ENCODE measurements around the gene VPS54.

Gene VPS54

GRCh38 chr2:64036034-64036705, 16.9 kb upstream of the VPS54 start:
- no peak overlapping the region for H3K4me3 ChIP-seq (ENCODE audit: low read length)
- no peak for DNase-seq (ENCODE audit: low read depth)
- TF ChIP-seq, protein P1, sequence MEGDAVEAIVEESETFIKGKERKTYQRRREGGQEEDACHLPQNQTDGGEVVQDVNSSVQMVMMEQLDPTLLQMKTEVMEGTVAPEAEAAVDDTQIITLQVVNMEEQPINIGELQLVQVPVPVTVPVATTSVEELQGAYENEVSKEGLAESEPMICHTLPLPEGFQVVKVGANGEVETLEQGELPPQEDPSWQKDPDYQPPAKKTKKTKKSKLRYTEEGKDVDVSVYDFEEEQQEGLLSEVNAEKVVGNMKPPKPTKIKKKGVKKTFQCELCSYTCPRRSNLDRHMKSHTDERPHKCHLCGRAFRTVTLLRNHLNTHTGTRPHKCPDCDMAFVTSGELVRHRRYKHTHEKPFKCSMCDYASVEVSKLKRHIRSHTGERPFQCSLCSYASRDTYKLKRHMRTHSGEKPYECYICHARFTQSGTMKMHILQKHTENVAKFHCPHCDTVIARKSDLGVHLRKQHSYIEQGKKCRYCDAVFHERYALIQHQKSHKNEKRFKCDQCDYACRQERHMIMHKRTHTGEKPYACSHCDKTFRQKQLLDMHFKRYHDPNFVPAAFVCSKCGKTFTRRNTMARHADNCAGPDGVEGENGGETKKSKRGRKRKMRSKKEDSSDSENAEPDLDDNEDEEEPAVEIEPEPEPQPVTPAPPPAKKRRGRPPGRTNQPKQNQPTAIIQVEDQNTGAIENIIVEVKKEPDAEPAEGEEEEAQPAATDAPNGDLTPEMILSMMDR (conservative IDR thresholded peaks at IDR 0.05; ENCODE audit: low read depth, low read length), result no peak

GRCh38 chr2:64035072-64035942, 16.1 kb upstream of the VPS54 start:
- no peak overlapping the region for H3K4me3 ChIP-seq (ENCODE audit: low read length)
- TF ChIP-seq, protein P1 (conservative IDR thresholded peaks at IDR 0.05; ENCODE audit: low read depth, low read length), result no peak
- DNase-seq (ENCODE audit: low read depth), result no peak

GRCh38 chr2:64029116-64029665, 10.0 kb upstream of the VPS54 start:
- TF ChIP-seq, protein P1 (conservative IDR thresholded peaks at IDR 0.05; ENCODE audit: low read depth, low read length), result no peak
- no peak for DNase-seq (ENCODE audit: low read depth)
- H3K4me3 ChIP-seq (ENCODE audit: low read length), result no peak overlapping the region

DNA sequence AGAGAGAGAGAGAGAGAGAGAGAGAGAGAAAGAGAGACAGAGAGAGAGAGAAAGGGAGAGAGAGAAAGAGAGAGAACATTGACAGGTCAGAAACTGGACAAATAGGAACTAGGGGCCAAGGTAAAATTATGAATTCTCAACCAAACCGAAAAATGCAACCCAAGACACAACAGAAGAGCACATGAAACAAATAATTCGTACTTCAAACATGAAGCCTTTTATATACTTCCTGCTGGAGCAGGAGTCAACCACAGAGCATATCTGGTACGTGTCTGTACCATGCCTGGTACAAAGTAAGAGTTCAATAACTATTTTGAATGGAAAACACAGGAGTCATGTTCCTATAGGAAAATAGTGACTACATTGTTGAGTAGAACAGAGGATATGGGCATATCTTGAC, 6.5 kb upstream of the VPS54 start:
- TF ChIP-seq, protein P1 (conservative IDR thresholded peaks at IDR 0.05; ENCODE audit: low read depth, low read length), result no peak
- DNase-seq (ENCODE audit: low read depth), result no peak
- no peak overlapping the region for H3K4me3 ChIP-seq (ENCODE audit: low read length)

- TF ChIP-seq, protein P1 (conservative IDR thresholded peaks at IDR 0.05; ENCODE audit: low read depth, low read length), result no peak
- DNase-seq (ENCODE audit: low read depth), result no peak
- no peak overlapping the region for H3K4me3 ChIP-seq (ENCODE audit: low read length)
These were observed 5.2 kb upstream of the VPS54 start for GRCh38 chr2:64024259-64024949.

DNA sequence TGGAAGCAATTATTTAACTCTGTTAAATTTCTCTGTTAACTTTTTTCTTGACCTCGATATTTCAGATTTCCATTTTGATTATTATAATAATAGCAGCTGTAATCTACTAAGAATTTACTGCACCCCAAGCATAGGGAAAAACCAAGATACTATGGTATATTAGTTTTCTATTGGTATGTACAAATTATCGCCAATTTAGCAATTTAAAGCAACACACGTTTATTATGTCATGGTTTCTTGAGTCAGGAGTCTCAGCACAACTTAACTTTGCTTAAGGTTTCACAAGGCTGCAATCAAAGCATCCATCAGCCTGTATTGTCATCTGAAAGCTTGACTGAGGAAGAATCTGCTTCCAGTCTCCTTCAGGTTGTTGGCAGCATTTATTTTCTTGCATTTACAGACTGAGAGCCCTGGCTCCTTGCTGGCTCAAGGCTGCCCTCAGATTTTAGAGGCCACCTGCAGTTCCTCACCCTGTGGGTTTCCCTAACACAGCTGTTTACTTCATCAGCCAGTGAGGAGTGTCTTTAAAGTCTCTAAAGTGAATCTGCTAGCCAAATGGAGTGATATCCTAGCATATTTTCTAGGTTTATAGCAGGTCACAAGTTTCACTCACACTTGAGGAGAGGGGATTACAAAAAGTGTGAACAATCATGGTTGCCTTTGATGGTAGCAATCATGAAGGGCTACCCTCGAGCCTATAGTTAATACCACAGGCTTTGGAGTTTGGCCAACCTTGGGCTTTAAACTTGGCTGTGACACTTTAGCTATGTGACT, 4.4 kb upstream of the VPS54 start:
- TF ChIP-seq, protein P1 (conservative IDR thresholded peaks at IDR 0.05; ENCODE audit: low read depth, low read length), result no peak
- H3K4me3 ChIP-seq (ENCODE audit: low read length), result no peak overlapping the region
- no peak for DNase-seq (ENCODE audit: low read depth)
